HG03103 (cell line): ENCODE data around the gene ZYX.

Source experiments
- ATAC-seq: cut with Tn5 transposase; IDR thresholded peaks from one replicate; pipeline ENCODE4 v1.9.1; 2021; ENCODE audit warnings: low read depth; ENCODE audit not compliant: unreplicated experiment

Gene ZYX

GRCh38 chr7:143380646-143381426 is at the start of gene ZYX:
Gene ZYX, plus strand, starts transcription at chr7:143381345. Its CDS starts 227 bp downstream, at chr7:143381572.
- peak; percentile 72 for ATAC-seq

GRCh38 chr7:143334244-143334643 is 46.9 kb upstream of the ZYX start:
- no peak for ATAC-seq

GRCh38 chr7:143337216-143337615 is 43.9 kb upstream of the ZYX start:
- no peak for ATAC-seq

- ATAC-seq: no peak
Measured at GRCh38 chr7:143341842-143342241, 39.3 kb upstream of the ZYX start.

- ATAC-seq: no peak
Measured at GRCh38 chr7:143343596-143343995, 37.5 kb upstream of the ZYX start.

GRCh38 chr7:143345428-143345900 is 35.7 kb upstream of the ZYX start:
- peak; percentile 85 for ATAC-seq

GRCh38 chr7:143346018-143346417 is 35.1 kb upstream of the ZYX start:
- ATAC-seq: no peak

GRCh38 chr7:143347950-143348349 is 33.2 kb upstream of the ZYX start:
- no peak for ATAC-seq

GRCh38 chr7:143351060-143351459 is 30.1 kb upstream of the ZYX start:
- ATAC-seq: no peak

- ATAC-seq: no peak
Measured at GRCh38 chr7:143351574-143351973, 29.6 kb upstream of the ZYX start.

- ATAC-seq: no peak
Measured at GRCh38 chr7:143352531-143353002, 28.6 kb upstream of the ZYX start.

- no peak for ATAC-seq
Measured at GRCh38 chr7:143354376-143354775, 26.8 kb upstream of the ZYX start.

GRCh38 chr7:143354965-143355364 is 26.2 kb upstream of the ZYX start:
- no peak for ATAC-seq

- ATAC-seq: no peak
Measured at GRCh38 chr7:143355450-143356385, 25.4 kb upstream of the ZYX start.

- ATAC-seq: no peak
Measured at GRCh38 chr7:143356414-143357050, 24.6 kb upstream of the ZYX start.

- no peak for ATAC-seq
Measured at GRCh38 chr7:143358626-143359025, 22.5 kb upstream of the ZYX start.

GRCh38 chr7:143359771-143360353 is 21.3 kb upstream of the ZYX start:
- no peak for ATAC-seq

- no peak for ATAC-seq
Measured at GRCh38 chr7:143360788-143361551, 20.2 kb upstream of the ZYX start.

- no peak for ATAC-seq
Measured at GRCh38 chr7:143361552-143362130, 19.5 kb upstream of the ZYX start.
